ENCODE results near the gene ANKMY1.
"Not testable (repeated sequence)": the region's sequence is repeated elsewhere in the genome, so short reads cannot be mapped to it uniquely, and the experiment has no call there.

ANKMY1 gene

GRCh38 chr2:240567137-240567871 lies 9.5 kb upstream of the ANKMY1 start:
- peak; percentile 33 for DNase-seq

- peak; percentile 95 for DNase-seq
Measured at GRCh38 chr2:240566203-240567136, 8.7 kb upstream of the ANKMY1 start.

GRCh38 chr2:240565333-240566202 lies 7.8 kb upstream of the ANKMY1 start:
- DNase-seq: peak; percentile 92

GRCh38 chr2:240564561-240565332 lies 7.0 kb upstream of the ANKMY1 start:
- DNase-seq: no peak

GRCh38 chr2:240563951-240564560 lies 6.3 kb upstream of the ANKMY1 start:
- DNase-seq: no peak

GRCh38 chr2:240563231-240563630 lies 5.4 kb upstream of the ANKMY1 start:
- not testable (repeated sequence) for DNase-seq

- no peak for DNase-seq
Measured at GRCh38 chr2:240561325-240561971, 3.7 kb upstream of the ANKMY1 start.

GRCh38 chr2:240560480-240561324 lies 2.9 kb upstream of the ANKMY1 start:
- DNase-seq: peak; percentile 99

- peak; percentile 87 for DNase-seq
Measured at GRCh38 chr2:240560084-240560479, 2.3 kb upstream of the ANKMY1 start, which contains the start of gene DUSP28. Gene DUSP28 (plus strand): TSS chr2:240560357. CDS start chr2:240560685, 328 bp downstream.

GRCh38 chr2:240559286-240559685 lies 1.5 kb upstream of the ANKMY1 start:
- DNase-seq: no peak

GRCh38 chr2:240558236-240558761 lies 511 bp upstream of the ANKMY1 start:
- DNase-seq: no peak

- no peak for DNase-seq
Measured at GRCh38 chr2:240557101-240557751, 562 bp downstream of the ANKMY1 start.

GRCh38 chr2:240556553-240557100 lies 1.2 kb downstream of the ANKMY1 start:
- peak; percentile 65 for DNase-seq

- no peak for DNase-seq
Measured at GRCh38 chr2:240555541-240556250, 2.1 kb downstream of the ANKMY1 start.

- DNase-seq: no peak
Measured at GRCh38 chr2:240554767-240555493, 2.9 kb downstream of the ANKMY1 start.

GRCh38 chr2:240553956-240554480 lies 3.8 kb downstream of the ANKMY1 start:
- no peak for DNase-seq

GRCh38 chr2:240551811-240552210 lies 6.0 kb downstream of the ANKMY1 start:
- DNase-seq: no peak
